H1 (cell line): Measurements from ENCODE around the gene PVR. TPM values are rescaled to one million over a fixed set of nuclear protein-coding genes. Genes with fewer than 3 reads are reported as not detected.

Experiments used
- CTCF ChIA-PET: fragments of 300-600 bp; sonication (Branson Sonifier 250); formaldehyde crosslinking; loops from one replicate; lab custom pipeline; 2021; ENCODE audit not compliant: partially characterized antibody; lab: Charles Lee
- POLR2A ChIA-PET: fragments of 300-600 bp; sonication (Branson Sonifier 250); formaldehyde crosslinking; loops from one replicate; lab custom pipeline; 2021; ENCODE audit warnings: inconsistent platforms; ENCODE audit not compliant: partially characterized antibody; lab: Charles Lee
- DNase-seq, 2 experiments: peaks; one replicate each; pipeline versions ENCODE4 v3.0.0 to v3.0.0-alpha.2; 2010 to 2022; ENCODE audit warnings: low spot score in 2 of 2, low read depth in 1 of 2, mixed read lengths in 1 of 2
- FAIRE-seq: peaks from 2 replicates; lab custom pipeline; 2011; peaks lifted over from hg19 to GRCh38; lab: Jason Lieb, UNC
- H2AFZ ChIP-seq: 2 replicates; pipeline ENCODE4 v1.8.1; 2012; ENCODE audit warnings: low read length, inconsistent platforms
- H2AK5ac ChIP-seq: 2 replicates; pipeline ENCODE4 v1.6.1; 2013; ENCODE audit warnings: low read depth, low read length
- H2BK120ac ChIP-seq: replicated peaks from 2 replicates; pipeline ENCODE3; 2013; ENCODE audit warnings: low read depth, low read length, inconsistent platforms
- H2BK12ac ChIP-seq: 2 replicates; pipeline ENCODE4 v1.6.1; 2013; ENCODE audit warnings: low read depth, low read length
- H2BK15ac ChIP-seq: 2 replicates; pipeline ENCODE4 v1.6.1; 2013; ENCODE audit warnings: low read length
- H2BK20ac ChIP-seq: 2 replicates; pipeline ENCODE4 v1.6.1; 2013; ENCODE audit warnings: low read length
- H2BK5ac ChIP-seq: 2 replicates; pipeline ENCODE4 v1.6.1; 2013; ENCODE audit warnings: low read depth, low read length
- H3K14ac ChIP-seq: 2 replicates; pipeline ENCODE4 v1.6.1; 2013; ENCODE audit warnings: inconsistent platforms; ENCODE audit not compliant: insufficient read length
- H3K18ac ChIP-seq: 2 replicates; pipeline ENCODE4 v1.6.1; 2013; ENCODE audit warnings: low read length; ENCODE audit errors: extremely low read depth
- H3K23ac ChIP-seq: 2 replicates; pipeline ENCODE4 v1.6.1; 2013; ENCODE audit warnings: inconsistent platforms; ENCODE audit not compliant: insufficient read length
- H3K23me2 ChIP-seq: 2 replicates; pipeline ENCODE4 v1.6.1; 2013; ENCODE audit warnings: low read depth, low read length
- H3K27ac ChIP-seq: 2 replicates; pipeline ENCODE4 v1.6.1; 2011; ENCODE audit warnings: low read depth, low read length, inconsistent platforms
- H3K27me3 ChIP-seq, 4 experiments: replicated peaks in 1 of 4; 1 replicate in 1 of 4; 2 replicates in 3 of 4; pipeline versions ENCODE4 v1.6.1 to v1.8.1; 2011 to 2013; ENCODE audit warnings: low read length in 3 of 4, mild to moderate bottlenecking in 3 of 4, inconsistent platforms in 2 of 4, mixed read lengths in 2 of 4, moderate library complexity in 1 of 4; ENCODE audit not compliant: control insufficient read depth in 3 of 4, insufficient read depth in 3 of 4; ENCODE audit errors: extremely low read depth in 1 of 4
- H3K36me3 ChIP-seq, 4 experiments: 2 replicates each; pipeline versions ENCODE4 v1.6.1 to v1.8.1; 2011 to 2013; ENCODE audit warnings: mild to moderate bottlenecking in 4 of 4, low read length in 3 of 4, moderate library complexity in 2 of 4, control low read depth in 1 of 4, inconsistent platforms in 1 of 4; ENCODE audit not compliant: insufficient read depth in 4 of 4, control insufficient read depth in 2 of 4
- H3K4ac ChIP-seq: replicated peaks from 2 replicates; pipeline ENCODE3; 2013; ENCODE audit warnings: low read length, low read depth, mixed read lengths, inconsistent platforms; ENCODE audit not compliant: insufficient read length
- H3K4me1 ChIP-seq, 4 experiments: replicated peaks in 1 of 4; 1 replicate in 1 of 4; 2 replicates in 3 of 4; pipeline versions ENCODE4 v1.6.1 to v1.8.1; 2011 to 2013; ENCODE audit warnings: low read length in 3 of 4, inconsistent platforms in 2 of 4, mixed read lengths in 1 of 4; ENCODE audit not compliant: insufficient read depth in 4 of 4, control insufficient read depth in 3 of 4
- H3K4me2 ChIP-seq, 2 experiments: 2 replicates each; pipeline versions ENCODE4 v1.6.1 to v1.8.1; 2011 to 2013; ENCODE audit warnings: low read depth in 2 of 2, low read length in 2 of 2, control low read depth in 1 of 2, inconsistent platforms in 1 of 2, mild to moderate bottlenecking in 1 of 2; ENCODE audit not compliant: insufficient read depth in 1 of 2
- H3K4me3 ChIP-seq, 4 experiments: fragments of 200-600, 300-600 bp in 1 of 4; sonication (generic), shearing (Covaris generic), sonication (Bioruptor Twin) in 1 of 4; 2 replicates each; pipeline versions ENCODE4 v1.5.1 to v1.8.1; 2011 to 2016; ENCODE audit warnings: low read length in 4 of 4, low read depth in 3 of 4, control low read depth in 2 of 4, inconsistent platforms in 2 of 4, mild to moderate bottlenecking in 2 of 4, mixed read lengths in 1 of 4, moderate library complexity in 1 of 4; ENCODE audit not compliant: insufficient read depth in 2 of 4; ENCODE audit errors: extremely low read depth in 1 of 4
- H3K56ac ChIP-seq: replicated peaks from 2 replicates; pipeline ENCODE3; 2013; ENCODE audit warnings: low read depth, mild to moderate bottlenecking, mixed read lengths, low read length, inconsistent platforms; ENCODE audit not compliant: insufficient read length
- H3K79me1 ChIP-seq: 2 replicates; pipeline ENCODE4 v1.6.1; 2013; ENCODE audit warnings: low read depth, low read length, control low read depth
- H3K79me2 ChIP-seq, 2 experiments: 2 replicates each; pipeline versions ENCODE4 v1.6.1 to v1.8.1; 2012 to 2013; ENCODE audit warnings: low read length in 2 of 2, mild to moderate bottlenecking in 2 of 2, inconsistent platforms in 1 of 2; ENCODE audit not compliant: insufficient read depth in 2 of 2, control insufficient read depth in 1 of 2
- H3K9ac ChIP-seq, 4 experiments: replicated peaks in 1 of 4; 1 replicate in 1 of 4; 2 replicates in 3 of 4; pipeline versions ENCODE4 v1.6.1 to v1.8.1; 2011 to 2013; ENCODE audit warnings: low read depth in 3 of 4, low read length in 3 of 4, control low read depth in 2 of 4, mild to moderate bottlenecking in 2 of 4, moderate library complexity in 2 of 4, inconsistent platforms in 1 of 4; ENCODE audit errors: extremely low read depth in 1 of 4
- H3K9me3 ChIP-seq, 2 experiments: 2 replicates each; pipeline versions ENCODE4 v1.6.1 to v1.8.1; 2012 to 2013; ENCODE audit warnings: mild to moderate bottlenecking in 2 of 2, moderate library complexity in 2 of 2, control low read depth in 1 of 2, inconsistent platforms in 1 of 2, low read depth in 1 of 2, low read length in 1 of 2, mixed read lengths in 1 of 2; ENCODE audit not compliant: insufficient read depth in 2 of 2
- H4K20me1 ChIP-seq, 2 experiments: replicated peaks in 1 of 2; 2 replicates each; pipeline versions ENCODE3 to v1.8.1; 2011 to 2013; ENCODE audit warnings: inconsistent platforms in 2 of 2, low read length in 2 of 2, mild to moderate bottlenecking in 1 of 2; ENCODE audit not compliant: insufficient read depth in 2 of 2, control insufficient read depth in 1 of 2
- H4K5ac ChIP-seq: 2 replicates; pipeline ENCODE4 v1.6.1; 2013; ENCODE audit warnings: low read length, low read depth, mixed read lengths, inconsistent platforms; ENCODE audit not compliant: insufficient read length
- H4K8ac ChIP-seq: 2 replicates; pipeline ENCODE4 v1.8.0; 2013; ENCODE audit warnings: mild to moderate bottlenecking, moderate library complexity, low read length, inconsistent platforms; ENCODE audit not compliant: insufficient read depth; ENCODE audit errors: extremely low read depth
- H4K91ac ChIP-seq: replicated peaks from 2 replicates; pipeline ENCODE3; 2013; ENCODE audit warnings: low read length, mixed read lengths, inconsistent platforms; ENCODE audit not compliant: insufficient read length
- BACH1 ChIP-seq: IDR thresholded peaks from 2 replicates; pipeline ENCODE4 v1.6.1; 2012; ENCODE audit warnings: low read length, improper control_type of control experiment
- BRCA1 ChIP-seq: IDR thresholded peaks from 2 replicates; pipeline ENCODE4 v1.6.1; 2012; ENCODE audit warnings: low read depth, low read length, improper control_type of control experiment
- EZH2 ChIP-seq: fragments of 200-600 bp; sonication (generic); IDR thresholded peaks from 2 replicates; pipeline ENCODE4 v1.7.1; 2012; ENCODE audit warnings: low read depth, mild to moderate bottlenecking, moderate library complexity, low read length, inconsistent platforms; ENCODE audit not compliant: severe bottlenecking
- GTF2F1 ChIP-seq: IDR thresholded peaks from 2 replicates; pipeline ENCODE4 v1.6.1; 2012; ENCODE audit warnings: low read depth, low read length, improper control_type of control experiment, borderline replicate concordance
- HDAC6 ChIP-seq: IDR thresholded peaks from one replicate; pipeline ENCODE4 v1.7.1; 2012; ENCODE audit warnings: low read depth, mild to moderate bottlenecking, inconsistent platforms, low read length, moderate library complexity
- KDM4A ChIP-seq: IDR thresholded peaks from one replicate; pipeline ENCODE4 v1.7.1; 2012; ENCODE audit warnings: low read depth, mild to moderate bottlenecking, moderate library complexity, low read length, inconsistent platforms; ENCODE audit not compliant: severe bottlenecking
- MAFK ChIP-seq: IDR thresholded peaks from 2 replicates; pipeline ENCODE4 v1.6.1; 2012; ENCODE audit warnings: low read depth, mild to moderate bottlenecking, improper control_type of control experiment, low read length
- PHF8 ChIP-seq: fragments of 200-600 bp; sonication (generic); conservative IDR thresholded peaks from 2 replicates; pipeline ENCODE4 v1.7.1; 2012; ENCODE audit warnings: low read depth, mild to moderate bottlenecking, inconsistent platforms, low read length, moderate library complexity
- POLR2AphosphoS5 ChIP-seq: IDR thresholded peaks from 2 replicates; pipeline ENCODE4 v1.6.1; 2011; ENCODE audit warnings: low read depth, low read length
- POU5F1 ChIP-seq: IDR thresholded peaks from 2 replicates; pipeline ENCODE4 v1.6.1; 2011; ENCODE audit warnings: low read depth, mild to moderate bottlenecking, low read length, moderate library complexity
- SIN3A ChIP-seq, 2 experiments: IDR thresholded peaks in 1 of 2; conservative IDR thresholded peaks in 1 of 2; 2 replicates each; pipeline ENCODE4 v1.6.1; 2011 to 2012; ENCODE audit warnings: low read length in 2 of 2, improper control_type of control experiment in 1 of 2, low read depth in 1 of 2, mild to moderate bottlenecking in 1 of 2
- SIRT6 ChIP-seq: IDR thresholded peaks from one replicate; pipeline ENCODE4 v1.7.1; 2012; ENCODE audit warnings: low read length, inconsistent platforms
- TBP ChIP-seq: IDR thresholded peaks from 2 replicates; pipeline ENCODE4 v1.6.1; 2011; ENCODE audit warnings: low read depth, low read length, improper control_type of control experiment
- WGBS, 2 experiments: shearing (Covaris generic) in 1 of 2; methylation state at CpG; one replicate each; pipeline versions ENCODE4 v1.1.6 to v1.1.7; 2013 to 2015; ENCODE audit warnings: low lambda C conversion rate in 2 of 2, mixed read lengths in 2 of 2, inconsistent platforms in 1 of 2, low coverage in 1 of 2, missing lambda C conversion rate in 1 of 2; ENCODE audit not compliant: insufficient replicate concordance in 2 of 2, insufficient coverage in 1 of 2, insufficient read length in 1 of 2; ENCODE audit errors: extremely low coverage in 1 of 2, missing lambda C conversion rate in 1 of 2; 5-methylcytosine and 5-hydroxymethylcytosine counted together
- polyA plus RNA-seq, 7 experiments: library from polyadenylated mRNA; depleted of rRNA in 3 of 7; stranded (reverse) in 5 of 7; unstranded in 2 of 7; fragments of >200 nt in 5 of 7; fragments of 200-250 nt in 2 of 7; gene quantifications; 1 replicate in 5 of 7; 2 replicates in 1 of 7; 4 replicates in 1 of 7; pipeline versions ENCODE4 v1.2.1 to v1.2.3, GENCODE V29; 2011 to 2013; ENCODE audit warnings: missing spikeins in 2 of 7, mixed read lengths in 2 of 7
- total RNA-seq: library from RNA; stranded (reverse); fragmentation: NEBNext Ultra II Directional; extraction: Animal tissue kit (Norgen Biotek cat#: 25700); gene quantifications from 2 replicates; pipeline ENCODE4 v1.2.1, GENCODE V29; 2021

The PVR gene
- total and polyA plus RNA-seq, 2 of the 8 experiments (the other 6 are each of a cell fraction or from before 2014, with no cell fraction given), result 13.3 to 14.8 TPM

DNA sequence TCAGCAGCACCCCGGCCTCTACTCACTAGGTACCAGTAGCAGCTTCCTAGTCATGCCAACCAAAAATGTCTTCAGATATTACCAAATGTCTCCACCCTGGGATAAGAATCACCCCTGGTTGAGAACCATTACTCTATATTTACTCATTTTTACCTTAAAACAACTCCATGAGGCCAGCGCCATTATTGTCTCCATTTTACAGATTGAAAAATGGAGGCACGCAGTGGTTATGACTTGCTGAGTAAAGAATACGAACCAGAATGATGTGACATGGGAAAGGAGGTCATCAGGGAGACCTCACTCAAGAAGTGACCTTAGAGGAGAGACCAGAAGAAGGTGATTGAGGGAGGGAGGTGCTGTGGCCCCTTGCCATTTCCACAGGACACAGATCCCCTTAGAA lies 29.8 kb downstream of the PVR start:
- no peak overlapping the region for H2BK12ac ChIP-seq
- no peaks in the 10 kb centered on the region for H3K36me3 ChIP-seq
- H3K79me1 ChIP-seq, result no peaks in the 10 kb centered on the region
- H4K8ac ChIP-seq, result no peak overlapping the region
- H3K4me2 ChIP-seq, result no peak overlapping the region
- H3K4ac ChIP-seq, result no peak overlapping the region
- no peaks in the 10 kb centered on the region for H3K27me3 ChIP-seq
- WGBS, 2 experiments, result 88% methylated on average over 4 of the region's 4 CpGs; no CpG with 5 or more reads in 1 of the 2 experiments
- no peak overlapping the region for H4K5ac ChIP-seq
- no peaks in the 10 kb centered on the region for H3K23me2 ChIP-seq
- H3K56ac ChIP-seq, result no peak overlapping the region
- H2BK120ac ChIP-seq, result no peak overlapping the region
- H2BK5ac ChIP-seq, result no peak overlapping the region
- H4K20me1 ChIP-seq, result no peaks in the 10 kb centered on the region
- no peak overlapping the region for H3K14ac ChIP-seq
- H2AFZ ChIP-seq, result no peak overlapping the region
- H2AK5ac ChIP-seq, result no peak overlapping the region
- no peaks in the 10 kb centered on the region for H3K79me2 ChIP-seq
- no peak overlapping the region for H2BK20ac ChIP-seq
- H3K9ac ChIP-seq, result no peak overlapping the region
- H2BK15ac ChIP-seq, result no peak overlapping the region
- no peak for FAIRE-seq
- H4K91ac ChIP-seq, result no peak overlapping the region
- H3K9me3 ChIP-seq, result no peaks in the 10 kb centered on the region
- no peak overlapping the region for H3K4me3 ChIP-seq
- POLR2A ChIA-PET, result interaction anchor here (1.2 to 1.4 kb wide), 2 partner anchors 10 kb away, joined by 3 to 5 read pairs; no protein-coding TSS in a partner anchor
- no peak overlapping the region for H3K27ac ChIP-seq
- H3K23ac ChIP-seq, result no peak overlapping the region
- no peak overlapping the region for H3K18ac ChIP-seq
- no peak for DNase-seq
- CTCF ChIA-PET, result interaction anchor here (1.3 to 1.5 kb wide), 2 partner anchors 50 to 97 kb away, joined by 5 to 6 read pairs; no protein-coding TSS in a partner anchor
- no peaks in the 10 kb centered on the region for H3K4me1 ChIP-seq
- TF ChIP-seq EZH2 (no peak), SIN3A (conservative IDR thresholded peaks at IDR 0.05 in 1 of 2, IDR thresholded peaks at IDR 0.05 in 1 of 2; ENCODE audit: low read depth in 1 of 2, low read length in 2 of 2) (no peak), POLR2AphosphoS5 (no peak), KDM4A (no peak), PHF8 (no peak), HDAC6 (no peak), MAFK (no peak), TBP (no peak), GTF2F1 (no peak), BACH1 (no peak), BRCA1 (no peak), POU5F1 (no peak), SIRT6 (no peak)
